PFSK-1 (cell line): ENCODE data around the gene RBM47. TPM values are rescaled to one million over a fixed set of nuclear protein-coding genes. Genes with fewer than 3 reads are reported as not detected.
A peak's percentile ranks its signal among the peaks of the same experiment; 100 is the strongest.

Source experiments
- FOXP2 ChIP-seq: optimal IDR thresholded peaks from 2 replicates; pipeline ENCODE3; 2011; ENCODE audit warnings: borderline replicate concordance, control low read depth, inconsistent platforms; ENCODE audit not compliant: insufficient read depth; ENCODE audit errors: extremely low read length, extremely low read depth
- POLR2AphosphoS5 ChIP-seq: IDR thresholded peaks from 2 replicates; pipeline ENCODE4 v1.6.1; 2012; ENCODE audit warnings: low read depth, mild to moderate bottlenecking, control low read depth, low read length, moderate library complexity
- SIN3A ChIP-seq: IDR thresholded peaks from 2 replicates; pipeline ENCODE4 v1.6.1; 2012; ENCODE audit warnings: mild to moderate bottlenecking, low read length, moderate library complexity, borderline replicate concordance; ENCODE audit not compliant: insufficient read depth
- TAF1 ChIP-seq: IDR thresholded peaks from 2 replicates; pipeline ENCODE4 v1.6.1; 2012; ENCODE audit warnings: low read length, control low read depth, borderline replicate concordance; ENCODE audit not compliant: insufficient read depth
- polyA plus RNA-seq: library from polyadenylated mRNA; unstranded; fragments of >200 nt; gene quantifications from one replicate; pipeline ENCODE4 v1.2.1, GENCODE V29; 2012; ENCODE audit warnings: low read depth, missing spikeins; ENCODE audit not compliant: insufficient read length
- TF ChIP-seq, protein P1 (sequence below), 2 experiments: IDR thresholded peaks; 2 replicates each; pipeline versions ENCODE4 v1.6.1 to v1.8.0; 2011 to 2012; ENCODE audit warnings: low read depth in 2 of 2, low read length in 2 of 2, control low read depth in 1 of 2, inconsistent platforms in 1 of 2, mild to moderate bottlenecking in 1 of 2, moderate library complexity in 1 of 2; ENCODE audit not compliant: insufficient read depth in 1 of 2

Gene RBM47
- 29.2 TPM for polyA plus RNA-seq

- TF ChIP-seq SIN3A (peak; percentile 27; the same call in 1 of the 2 replicates), TAF1 (peak; percentile 47), FOXP2 (no peak), POLR2AphosphoS5 (peak; percentile 52)
- TF ChIP-seq, protein P1, sequence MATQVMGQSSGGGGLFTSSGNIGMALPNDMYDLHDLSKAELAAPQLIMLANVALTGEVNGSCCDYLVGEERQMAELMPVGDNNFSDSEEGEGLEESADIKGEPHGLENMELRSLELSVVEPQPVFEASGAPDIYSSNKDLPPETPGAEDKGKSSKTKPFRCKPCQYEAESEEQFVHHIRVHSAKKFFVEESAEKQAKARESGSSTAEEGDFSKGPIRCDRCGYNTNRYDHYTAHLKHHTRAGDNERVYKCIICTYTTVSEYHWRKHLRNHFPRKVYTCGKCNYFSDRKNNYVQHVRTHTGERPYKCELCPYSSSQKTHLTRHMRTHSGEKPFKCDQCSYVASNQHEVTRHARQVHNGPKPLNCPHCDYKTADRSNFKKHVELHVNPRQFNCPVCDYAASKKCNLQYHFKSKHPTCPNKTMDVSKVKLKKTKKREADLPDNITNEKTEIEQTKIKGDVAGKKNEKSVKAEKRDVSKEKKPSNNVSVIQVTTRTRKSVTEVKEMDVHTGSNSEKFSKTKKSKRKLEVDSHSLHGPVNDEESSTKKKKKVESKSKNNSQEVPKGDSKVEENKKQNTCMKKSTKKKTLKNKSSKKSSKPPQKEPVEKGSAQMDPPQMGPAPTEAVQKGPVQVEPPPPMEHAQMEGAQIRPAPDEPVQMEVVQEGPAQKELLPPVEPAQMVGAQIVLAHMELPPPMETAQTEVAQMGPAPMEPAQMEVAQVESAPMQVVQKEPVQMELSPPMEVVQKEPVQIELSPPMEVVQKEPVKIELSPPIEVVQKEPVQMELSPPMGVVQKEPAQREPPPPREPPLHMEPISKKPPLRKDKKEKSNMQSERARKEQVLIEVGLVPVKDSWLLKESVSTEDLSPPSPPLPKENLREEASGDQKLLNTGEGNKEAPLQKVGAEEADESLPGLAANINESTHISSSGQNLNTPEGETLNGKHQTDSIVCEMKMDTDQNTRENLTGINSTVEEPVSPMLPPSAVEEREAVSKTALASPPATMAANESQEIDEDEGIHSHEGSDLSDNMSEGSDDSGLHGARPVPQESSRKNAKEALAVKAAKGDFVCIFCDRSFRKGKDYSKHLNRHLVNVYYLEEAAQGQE (IDR thresholded peaks at IDR 0.05; ENCODE audit: insufficient read depth in 1 of 2, low read depth in 2 of 2, low read length in 2 of 2) = no peak
Measured at GRCh38 chr4:40629401-40630334, at the start of gene RBM47. TSS of gene RBM47 (minus strand) at chr4:40629864. CDS start at chr4:40438893, 190,971 bp downstream.

- TF ChIP-seq SIN3A = no peak
- TF ChIP-seq TAF1 = no peak
- TF ChIP-seq POLR2AphosphoS5 = no peak
- TF ChIP-seq FOXP2 = no peak
- TF ChIP-seq, protein P1 (IDR thresholded peaks at IDR 0.05; ENCODE audit: insufficient read depth in 1 of 2, low read depth in 2 of 2, low read length in 2 of 2) = no peak
Measured at GRCh38 chr4:40678421-40678820, 48.8 kb upstream of the RBM47 start.

DNA sequence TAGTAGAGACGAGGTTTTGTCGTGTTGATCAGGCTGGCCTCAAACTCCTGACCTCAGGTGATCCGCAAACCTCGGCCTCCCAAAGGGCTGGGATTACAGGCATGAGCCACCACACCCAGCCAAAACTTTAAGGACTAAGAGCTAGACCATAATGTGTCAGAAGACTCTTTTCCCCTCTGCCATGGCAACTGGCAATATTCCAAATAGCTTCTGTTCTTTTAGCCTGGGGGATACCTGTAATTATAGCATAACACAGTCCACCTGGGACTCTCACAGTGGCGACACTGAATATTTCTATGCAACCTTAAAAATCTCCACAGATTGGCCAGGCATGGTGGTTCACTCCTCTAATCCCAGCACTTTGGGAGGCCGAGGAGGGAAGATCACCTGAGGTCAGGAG, 45.5 kb upstream of the RBM47 start:
- TF ChIP-seq POLR2AphosphoS5 (no peak), TAF1 (no peak), SIN3A (no peak), FOXP2 (no peak)
- TF ChIP-seq, protein P1 (IDR thresholded peaks at IDR 0.05; ENCODE audit: insufficient read depth in 1 of 2, low read depth in 2 of 2, low read length in 2 of 2) = no peak

GRCh38 chr4:40672528-40673522, 43.2 kb upstream of the RBM47 start:
- no peak for TF ChIP-seq FOXP2
- TF ChIP-seq TAF1 = peak; percentile 77; the same call in 1 of the 2 replicates
- peak; percentile 71 for TF ChIP-seq POLR2AphosphoS5
- TF ChIP-seq SIN3A = 0 out of 2 replicates have a peak, but pooled peaks have one; percentile 14
- TF ChIP-seq, protein P1 (IDR thresholded peaks at IDR 0.05; ENCODE audit: insufficient read depth in 1 of 2, low read depth in 2 of 2, low read length in 2 of 2) = peak in 1 of 2 experiments; percentile 46; a peak in 2 of 4 replicates
